Stimulated activated naive CD8-positive, alpha-beta T cell treated with anti-CD3 and anti-CD28 coated beads, Interleukin-15, amount 100 ng/mL, for 72 hours (primary cell): Measurements from ENCODE around the gene TMEM45B.
"Not testable (repeated sequence)": the region's sequence is repeated elsewhere in the genome, so short reads cannot be mapped to it uniquely, and the experiment has no call there.

ENCODE experiments used
- ATAC-seq: fragments of 150-1000 bp; cut with Tn5 transposase; 2 replicates; pipeline ENCODE4 v1.10.0; 2021; ENCODE audit warnings: mild to moderate bottlenecking, moderate library complexity
- DNase-seq, 2 donors: peaks; one replicate each; pipeline ENCODE4 v3.0.0; 2021 to 2022
- H3K27ac Mint-ChIP-seq, 2 donors: one replicate each; pipeline ENCODE4 v1.8.0; 2022; ENCODE audit warnings: mild to moderate bottlenecking in 2 of 2, mixed read lengths in 2 of 2, moderate library complexity in 2 of 2
- H3K27me3 Mint-ChIP-seq: one replicate; pipeline ENCODE4 v1.8.0; 2022; ENCODE audit warnings: mixed read lengths
- H3K4me1 Mint-ChIP-seq: one replicate; pipeline ENCODE4 v1.8.0; 2022; ENCODE audit warnings: mild to moderate bottlenecking, mixed read lengths
- H3K4me3 Mint-ChIP-seq, 2 donors: one replicate each; pipeline ENCODE4 v1.8.0; 2022; ENCODE audit warnings: mild to moderate bottlenecking in 2 of 2, mixed read lengths in 2 of 2, moderate library complexity in 1 of 2
- H3K9me3 Mint-ChIP-seq, 2 donors: one replicate each; pipeline ENCODE4 v1.8.0; 2022; ENCODE audit warnings: mixed read lengths in 2 of 2

Gene TMEM45B

GRCh38 chr11:129825380-129825779 lies 9.7 kb downstream of the TMEM45B start:
- Mint-ChIP-seq H3K4me3 (no peak overlapping the region), H3K27me3 (no peaks in the 10 kb centered on the region), H3K4me1 (peaks cover 10% of the 10 kb centered on the region), H3K27ac (no peak overlapping the region), H3K9me3 (no peaks in the 10 kb centered on the region)
- no peak for DNase-seq
- no peak for ATAC-seq

DNA sequence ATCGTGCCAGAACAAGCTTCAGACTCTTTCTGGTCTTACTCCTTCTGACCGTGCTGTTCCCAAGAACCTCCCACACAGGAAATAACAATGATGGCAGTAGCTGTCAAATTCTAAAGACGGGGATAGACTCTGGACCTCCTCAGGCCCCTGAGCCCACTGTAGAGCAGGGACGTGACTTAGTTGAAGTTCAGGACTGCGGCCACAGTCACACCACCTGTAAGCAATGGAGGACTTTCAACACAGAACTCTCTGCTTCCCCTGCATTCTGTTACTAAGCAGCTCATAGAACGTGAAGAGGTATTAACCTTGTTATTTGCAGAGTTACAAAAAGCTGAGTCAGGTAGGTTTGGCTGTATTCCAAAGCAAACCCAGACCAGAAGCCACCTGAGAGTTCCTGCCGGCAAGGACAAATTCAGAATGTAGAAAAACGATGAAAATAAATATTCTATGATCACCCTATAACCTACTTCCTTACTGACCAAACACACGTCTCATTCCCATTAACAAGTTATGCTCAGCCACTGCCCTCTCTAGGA lies 12.7 kb downstream of the TMEM45B start:
- Mint-ChIP-seq H3K27me3 (no peaks in the 10 kb centered on the region), H3K9me3 (no peaks in the 10 kb centered on the region), H3K27ac (no peak overlapping the region), H3K4me1 (peaks cover 10% of the 10 kb centered on the region), H3K4me3 (no peak overlapping the region)
- ATAC-seq: no peak
- DNase-seq: no peak

DNA sequence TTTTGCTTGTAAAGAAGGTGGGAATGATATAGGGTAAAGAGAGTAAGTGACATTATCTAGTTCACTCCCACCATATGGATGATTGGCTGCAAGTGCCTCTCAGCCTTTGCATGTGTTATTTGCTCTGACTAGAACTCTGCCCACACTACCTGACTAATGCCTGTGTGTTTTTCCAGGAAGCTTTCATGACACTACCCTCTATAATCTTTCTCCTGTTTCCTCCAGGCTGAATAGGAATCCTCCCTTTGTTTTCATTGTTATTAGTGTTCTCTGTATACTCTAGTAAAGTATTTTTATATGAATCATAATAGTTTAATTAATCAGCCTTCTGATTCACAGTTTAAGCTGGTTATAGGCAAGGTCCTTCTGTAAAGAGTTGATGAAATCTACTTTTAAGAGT lies 13.8 kb downstream of the TMEM45B start:
- H3K27me3 Mint-ChIP-seq, ATAC-seq, H3K27ac Mint-ChIP-seq, H3K9me3 Mint-ChIP-seq, DNase-seq, H3K4me3 Mint-ChIP-seq: not testable (repeated sequence)
- peaks cover 10% of the 10 kb centered on the region for H3K4me1 Mint-ChIP-seq

GRCh38 chr11:129831227-129831626 lies 15.6 kb downstream of the TMEM45B start:
- H3K4me3 Mint-ChIP-seq, H3K27ac Mint-ChIP-seq, DNase-seq, ATAC-seq, H3K27me3 Mint-ChIP-seq, H3K9me3 Mint-ChIP-seq: not testable (repeated sequence)
- peaks cover 10% of the 10 kb centered on the region for H3K4me1 Mint-ChIP-seq

DNA sequence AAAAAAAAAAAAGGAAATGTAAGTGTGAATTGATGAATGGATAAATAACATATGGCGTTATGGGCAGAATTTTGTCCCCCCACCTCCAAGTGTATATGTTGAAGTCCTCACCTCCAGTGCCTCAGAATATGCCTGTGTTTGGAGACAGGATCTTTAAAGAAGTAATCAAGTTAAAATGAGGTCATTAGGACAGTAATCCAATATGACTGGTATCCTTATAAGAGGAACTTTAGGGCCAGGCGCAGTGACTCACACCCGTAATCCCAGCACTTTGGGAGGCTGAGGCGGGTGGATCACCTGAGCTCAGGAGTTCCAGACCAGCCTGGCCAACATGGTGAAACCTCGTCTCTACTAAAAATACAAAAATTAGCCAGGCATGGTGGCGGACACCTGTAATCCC lies 17.6 kb downstream of the TMEM45B start:
- not testable (repeated sequence) for DNase-seq, H3K27ac Mint-ChIP-seq, H3K4me3 Mint-ChIP-seq, H3K4me1 Mint-ChIP-seq, ATAC-seq, H3K9me3 Mint-ChIP-seq, H3K27me3 Mint-ChIP-seq

GRCh38 chr11:129836423-129836891 lies 20.8 kb downstream of the TMEM45B start:
- H3K4me3 Mint-ChIP-seq, H3K9me3 Mint-ChIP-seq, H3K27me3 Mint-ChIP-seq, DNase-seq, H3K4me1 Mint-ChIP-seq, H3K27ac Mint-ChIP-seq, ATAC-seq: not testable (repeated sequence)

DNA sequence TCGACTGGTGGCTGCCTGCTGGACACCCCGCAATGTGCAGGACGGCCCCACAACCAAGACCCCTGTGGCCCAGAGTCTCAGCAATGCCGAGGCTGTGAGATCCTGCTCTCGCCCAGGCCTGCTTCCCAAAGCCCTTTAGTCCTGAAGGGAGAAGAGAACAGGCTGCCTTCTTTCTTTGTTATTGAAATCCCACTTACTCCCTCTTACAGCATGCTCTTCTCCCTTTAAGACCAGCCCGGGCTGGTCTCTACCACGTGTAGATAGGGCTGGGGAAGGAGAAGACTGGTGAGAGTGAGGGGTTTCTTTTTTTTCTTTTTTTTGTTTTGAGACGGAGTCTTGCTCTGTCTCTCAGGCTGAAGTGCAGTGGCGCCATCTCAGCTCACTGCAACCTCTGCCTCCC lies 21.3 kb downstream of the TMEM45B start:
- H3K27me3 Mint-ChIP-seq: peaks cover 8% of the 10 kb centered on the region
- no peak overlapping the region for H3K4me3 Mint-ChIP-seq
- peaks cover 3% of the 10 kb centered on the region for H3K4me1 Mint-ChIP-seq
- no peak overlapping the region for H3K27ac Mint-ChIP-seq
- DNase-seq (no peak), ATAC-seq (no peak)
- H3K9me3 Mint-ChIP-seq: peaks cover 0 to 2% of the 10 kb centered on the region in 2 donors

DNA sequence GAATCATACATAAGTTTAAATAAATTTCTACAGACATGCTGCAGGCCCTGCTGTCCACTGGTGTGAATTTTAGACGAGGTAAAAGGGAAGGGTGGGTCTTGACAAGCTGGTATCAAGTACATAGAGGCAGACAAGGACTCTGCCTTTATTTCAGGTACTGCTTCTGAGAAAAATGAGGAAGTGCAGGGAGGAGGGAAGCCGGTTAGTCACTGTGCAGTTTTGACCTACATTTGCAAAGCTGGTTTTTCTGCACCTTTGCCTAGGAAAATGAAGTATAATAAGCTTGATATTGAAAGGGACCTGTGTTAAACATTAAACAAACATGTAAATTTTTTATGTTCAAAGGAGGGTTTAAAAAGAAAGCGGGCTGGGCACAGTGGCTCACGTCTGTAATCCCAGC lies 24.6 kb downstream of the TMEM45B start:
- no peak for ATAC-seq
- no peak overlapping the region for H3K27ac Mint-ChIP-seq
- peaks cover 6% of the 10 kb centered on the region for H3K4me1 Mint-ChIP-seq

DNA sequence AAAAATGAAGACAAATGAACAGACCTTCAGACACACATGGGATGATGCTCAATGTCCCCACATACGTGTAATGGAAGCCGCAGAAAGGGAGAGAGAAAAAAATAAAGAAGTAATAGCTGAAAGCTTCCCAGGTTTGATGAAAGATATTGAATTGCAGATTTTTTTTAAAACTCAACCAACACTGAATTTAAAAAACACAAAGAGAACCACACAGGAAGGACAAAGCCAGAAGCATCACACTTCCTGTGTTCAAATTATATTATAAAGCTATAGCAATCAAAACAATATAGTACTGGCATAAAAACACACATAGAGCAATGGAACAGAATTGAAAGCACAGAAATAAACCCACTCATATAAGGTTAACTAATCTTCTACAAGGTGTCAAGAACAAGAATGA lies 26.5 kb downstream of the TMEM45B start:
- DNase-seq (no peak), ATAC-seq (no peak)
- peak overlapping the region in 1 of 2 donors; percentile 4 for H3K4me3 Mint-ChIP-seq
- H3K9me3 Mint-ChIP-seq: peaks cover 0 to 3% of the 10 kb centered on the region in 2 donors
- H3K27ac Mint-ChIP-seq: no peak overlapping the region
- peaks cover 8% of the 10 kb centered on the region for H3K27me3 Mint-ChIP-seq
- H3K4me1 Mint-ChIP-seq: peaks cover 14% of the 10 kb centered on the region

More for the DNA sequence above, 24.6 kb downstream of the TMEM45B start:
- no peak for DNase-seq
- Mint-ChIP-seq H3K27me3 (peaks cover 8% of the 10 kb centered on the region), H3K4me3 (no peak overlapping the region), H3K9me3 (peaks cover 0 to 3% of the 10 kb centered on the region in 2 donors)

GRCh38 chr11:129846508-129847335 lies 31.1 kb downstream of the TMEM45B start:
- Mint-ChIP-seq H3K4me1 (peaks cover 13% of the 10 kb centered on the region), H3K27ac (peak overlapping the region in 1 of 2 donors; percentile 29)
- peak; percentile 18 for ATAC-seq

DNA sequence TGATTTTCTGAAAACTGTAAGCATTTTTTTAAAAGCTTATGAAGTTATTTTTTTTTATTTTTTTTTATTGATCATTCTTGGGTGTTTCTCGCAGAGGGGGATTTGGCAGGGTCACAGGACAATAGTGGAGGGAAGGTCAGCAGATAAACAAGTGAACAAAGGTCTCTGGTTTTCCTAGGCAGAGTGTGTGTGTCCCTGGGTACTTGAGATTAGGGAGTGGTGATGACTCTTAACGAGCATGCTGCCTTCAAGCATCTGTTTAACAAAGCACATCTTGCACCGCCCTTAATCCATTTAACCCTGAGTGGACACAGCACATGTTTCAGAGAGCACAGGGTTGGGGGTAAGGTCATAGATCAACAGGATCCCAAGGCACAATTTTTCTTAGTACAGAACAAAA lies 31.7 kb downstream of the TMEM45B start:
- not testable (repeated sequence) for H3K4me1 Mint-ChIP-seq, ATAC-seq, H3K4me3 Mint-ChIP-seq

More at GRCh38 chr11:129846508-129847335, 31.1 kb downstream of the TMEM45B start:
- Mint-ChIP-seq H3K27me3 (no peaks in the 10 kb centered on the region), H3K4me3 (no peak overlapping the region), H3K9me3 (peaks cover 0 to 3% of the 10 kb centered on the region in 2 donors)
- DNase-seq: no peak

DNA sequence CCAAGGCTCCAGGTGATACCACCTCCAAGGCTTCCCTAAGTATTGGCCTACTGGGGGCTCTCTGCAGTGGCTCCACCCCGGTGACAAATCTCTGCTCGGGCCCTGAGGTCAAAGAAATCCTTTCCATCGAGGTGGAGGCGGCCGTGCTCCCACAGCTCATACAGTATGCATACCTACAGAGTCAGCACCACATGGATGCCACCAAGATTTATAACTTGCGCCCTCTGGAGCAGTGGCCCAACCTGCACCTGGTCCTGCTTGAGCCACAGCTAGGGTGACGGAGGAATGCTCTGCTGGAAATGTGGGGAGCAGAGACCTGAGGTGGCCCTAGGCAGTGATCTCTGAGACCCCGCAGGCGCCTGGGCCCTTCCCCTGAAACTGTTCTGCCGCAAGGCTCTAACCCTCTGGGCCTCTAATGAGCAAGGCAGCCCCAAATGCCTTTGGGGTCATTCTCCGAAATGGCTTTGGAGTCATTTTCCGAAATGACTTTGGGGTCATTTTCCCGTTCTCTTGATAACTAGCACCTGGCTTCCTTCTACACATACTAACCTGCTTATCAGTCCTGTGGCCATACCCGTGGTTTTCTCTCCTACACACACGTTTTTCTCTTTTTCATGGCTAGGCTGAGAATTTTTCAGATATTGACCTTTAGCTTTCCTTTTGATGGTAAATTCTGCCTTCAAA lies 33.9 kb downstream of the TMEM45B start:
- no peak for ATAC-seq
- Mint-ChIP-seq H3K27me3 (no peaks in the 10 kb centered on the region), H3K9me3 (no peaks in the 10 kb centered on the region), H3K27ac (no peak overlapping the region), H3K4me3 (no peak overlapping the region), H3K4me1 (peaks cover 26% of the 10 kb centered on the region)
- no peak for DNase-seq

More for the DNA sequence above, 31.7 kb downstream of the TMEM45B start:
- H3K27ac Mint-ChIP-seq, H3K9me3 Mint-ChIP-seq, H3K27me3 Mint-ChIP-seq, DNase-seq: not testable (repeated sequence)

- Mint-ChIP-seq H3K27me3 (no peaks in the 10 kb centered on the region), H3K9me3 (no peaks in the 10 kb centered on the region), H3K4me1 (peaks cover 26% of the 10 kb centered on the region), H3K27ac (peak overlapping the region in 1 of 2 donors; percentile 66), H3K4me3 (no peak overlapping the region)
- ATAC-seq (no peak), DNase-seq (no peak)
These were observed 36.6 kb downstream of the TMEM45B start for GRCh38 chr11:129852125-129852740.

DNA sequence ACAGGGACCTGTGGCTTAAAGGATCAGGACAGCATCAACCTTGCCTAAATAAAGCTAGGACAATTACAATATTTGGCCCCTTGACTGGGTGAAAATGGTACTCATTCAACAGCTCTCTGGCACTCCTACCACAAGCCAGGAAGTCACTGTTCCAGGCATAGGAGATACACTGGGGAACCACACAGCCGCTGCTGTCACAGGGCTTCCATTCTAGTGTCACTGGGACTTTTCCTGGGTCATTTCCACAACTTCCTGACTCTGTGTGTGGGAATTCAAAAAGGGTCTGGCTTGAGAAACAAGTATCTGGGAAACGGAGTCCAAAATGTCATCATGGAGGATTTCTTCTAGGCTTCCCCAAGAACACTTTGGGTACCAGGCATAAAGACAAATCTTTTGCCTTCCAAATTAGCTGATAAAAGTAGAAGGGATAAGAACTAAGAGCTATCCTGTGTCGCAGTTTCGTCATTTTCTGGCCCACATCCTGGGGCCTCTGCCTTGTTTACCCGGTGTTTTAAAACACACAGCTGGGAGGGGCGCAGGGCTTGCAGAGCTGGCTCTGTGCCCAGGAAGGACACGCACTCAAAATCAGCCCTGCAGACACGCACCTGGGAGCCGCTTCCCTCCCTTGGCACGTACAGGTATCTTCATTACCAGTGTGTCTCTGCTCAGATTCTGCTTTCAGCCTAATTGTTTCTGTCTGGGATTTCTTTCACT lies 38.0 kb downstream of the TMEM45B start:
- H3K27ac Mint-ChIP-seq: peak overlapping the region; percentile 96 to 97
- H3K27me3 Mint-ChIP-seq: no peaks in the 10 kb centered on the region
- DNase-seq (peak; percentile 39 to 63), ATAC-seq (peak; percentile 92)
- peak overlapping the region; percentile 22 to 44 for H3K4me3 Mint-ChIP-seq
- H3K9me3 Mint-ChIP-seq: no peaks in the 10 kb centered on the region
- H3K4me1 Mint-ChIP-seq: peaks cover 26% of the 10 kb centered on the region

DNA sequence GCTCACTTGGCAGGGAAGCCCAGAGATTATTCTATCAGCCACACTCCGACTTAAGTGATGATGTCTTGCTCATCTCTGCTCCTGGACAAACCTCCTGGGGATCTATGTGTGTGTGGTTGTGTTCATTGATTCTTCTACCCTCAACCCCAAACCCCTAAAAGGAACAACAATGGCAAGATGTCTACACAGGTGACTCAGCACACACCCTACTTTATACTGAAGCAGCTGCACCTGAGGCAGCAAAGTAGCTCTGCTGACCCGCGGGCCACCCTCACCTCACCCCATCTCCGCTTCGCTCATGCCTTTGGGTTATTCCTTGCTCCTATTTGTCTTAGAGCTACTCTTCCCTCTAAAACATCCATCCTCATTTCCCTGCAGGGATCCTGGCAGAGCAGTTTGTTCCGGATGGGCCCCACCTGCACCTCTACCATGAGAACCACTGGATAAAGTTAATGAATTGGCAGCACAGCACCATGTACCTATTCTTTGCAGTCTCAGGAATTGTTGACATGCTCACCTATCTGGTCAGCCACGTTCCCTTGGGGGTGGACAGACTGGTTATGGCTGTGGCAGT lies 38.7 kb downstream of the TMEM45B start:
- no peak for DNase-seq

More for the DNA sequence above, 38.7 kb downstream of the TMEM45B start:
- Mint-ChIP-seq H3K4me3 (peak overlapping the region in 1 of 2 donors; percentile 11), H3K27ac (peak overlapping the region; percentile 96 to 97), H3K27me3 (no peaks in the 10 kb centered on the region), H3K4me1 (peaks cover 26% of the 10 kb centered on the region), H3K9me3 (no peaks in the 10 kb centered on the region)
- peak; percentile 47 for ATAC-seq
